ENCODE results near the gene CP. TPM values are rescaled to one million over a fixed set of nuclear protein-coding genes. Genes with fewer than 3 reads are reported as not detected.

CP gene
- total and polyA plus RNA-seq, 2 of the 13 experiments (the other 11 are each of a cell fraction or from before 2014, with no cell fraction given): 42.6 to 789 TPM

DNA sequence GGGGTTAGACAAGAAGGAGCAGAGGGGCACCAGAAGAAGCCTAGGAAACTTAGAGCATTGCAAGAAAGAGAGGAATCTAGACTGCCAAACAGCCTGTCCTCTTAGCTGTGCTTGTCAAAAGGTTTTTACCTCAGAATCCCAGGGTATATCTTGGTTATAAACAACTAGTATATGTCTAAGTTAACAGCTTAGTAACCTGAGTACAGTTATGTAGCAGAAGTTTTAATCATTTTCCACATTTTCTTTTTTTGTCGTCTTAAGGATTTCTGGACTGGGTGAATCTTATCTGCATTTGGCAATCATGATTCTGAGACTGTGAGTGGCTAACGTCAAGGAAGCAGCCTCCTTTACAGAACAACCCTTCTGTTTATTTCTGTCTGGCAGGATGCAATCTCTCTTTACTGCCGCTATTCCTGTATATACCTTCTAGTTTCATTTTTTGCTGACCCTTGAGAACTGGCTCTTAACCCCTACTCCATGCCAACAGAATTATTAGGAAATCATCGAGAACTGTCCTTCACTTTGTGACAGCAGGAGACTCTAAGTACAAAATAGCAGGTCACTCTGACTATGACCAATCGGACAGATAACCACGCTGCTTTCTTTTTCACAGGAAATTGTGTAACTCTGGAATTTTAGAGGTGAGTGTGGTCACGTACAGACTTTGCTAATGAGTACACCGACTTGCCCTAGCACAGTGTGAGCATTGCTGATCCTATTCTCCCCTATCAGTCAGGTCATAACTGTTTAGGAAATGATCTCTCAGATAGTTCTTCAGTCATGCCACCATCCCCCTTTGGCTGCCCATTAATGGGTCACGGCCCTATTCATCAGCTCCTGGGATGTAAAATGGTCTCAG is 3.3 kb upstream of the CP start (continued):
- TF ChIP-seq PRDM15 (CRISPR knock-in tag; IDR thresholded peaks at IDR 0.05) (no peak), ZBTB3 (CRISPR knock-in tag; IDR thresholded peaks at IDR 0.05; ENCODE audit: borderline replicate concordance, low read depth) (no peak), MXI1 (IDR thresholded peaks at IDR 0.05; ENCODE audit: borderline replicate concordance, low read depth, low read length) (no peak; the same call in 2 of the 3 replicates), THRA (CRISPR knock-in tag; IDR thresholded peaks at IDR 0.05; ENCODE audit: borderline replicate concordance) (peak; percentile 82; the same call in 1 of the 2 replicates), GATAD2A (CRISPR knock-in tag; IDR thresholded peaks at IDR 0.05) (peak; percentile 95), ZNF274 (CRISPR knock-in tag; IDR thresholded peaks at IDR 0.05) (no peak; the same call in 1 of the 2 replicates), DRAP1 (CRISPR knock-in tag; IDR thresholded peaks at IDR 0.05) (peak; percentile 96), ZBTB43 (CRISPR knock-in tag; conservative IDR thresholded peaks at IDR 0.05) (peak; percentile 96), ZNF776 (CRISPR knock-in tag; IDR thresholded peaks at IDR 0.05) (no peak), TGIF2 (CRISPR knock-in tag; IDR thresholded peaks at IDR 0.05) (peak; percentile 81), HNRNPL (IDR thresholded peaks at IDR 0.05; ENCODE audit: low read depth, low read length) (0 out of 2 replicates have a peak, but pooled peaks have one; percentile 54), FOXA1 (IDR thresholded peaks at IDR 0.05) (no peak), FOXA1 (CRISPR knock-in tag; IDR thresholded peaks at IDR 0.05) (0 out of 2 replicates have a peak, but pooled peaks have one; percentile 5), PHF5A (CRISPR knock-in tag; IDR thresholded peaks at IDR 0.05; ENCODE audit: low read depth, unreplicated experiment) (peak; percentile 69)
- TF ChIP-seq, protein P1, sequence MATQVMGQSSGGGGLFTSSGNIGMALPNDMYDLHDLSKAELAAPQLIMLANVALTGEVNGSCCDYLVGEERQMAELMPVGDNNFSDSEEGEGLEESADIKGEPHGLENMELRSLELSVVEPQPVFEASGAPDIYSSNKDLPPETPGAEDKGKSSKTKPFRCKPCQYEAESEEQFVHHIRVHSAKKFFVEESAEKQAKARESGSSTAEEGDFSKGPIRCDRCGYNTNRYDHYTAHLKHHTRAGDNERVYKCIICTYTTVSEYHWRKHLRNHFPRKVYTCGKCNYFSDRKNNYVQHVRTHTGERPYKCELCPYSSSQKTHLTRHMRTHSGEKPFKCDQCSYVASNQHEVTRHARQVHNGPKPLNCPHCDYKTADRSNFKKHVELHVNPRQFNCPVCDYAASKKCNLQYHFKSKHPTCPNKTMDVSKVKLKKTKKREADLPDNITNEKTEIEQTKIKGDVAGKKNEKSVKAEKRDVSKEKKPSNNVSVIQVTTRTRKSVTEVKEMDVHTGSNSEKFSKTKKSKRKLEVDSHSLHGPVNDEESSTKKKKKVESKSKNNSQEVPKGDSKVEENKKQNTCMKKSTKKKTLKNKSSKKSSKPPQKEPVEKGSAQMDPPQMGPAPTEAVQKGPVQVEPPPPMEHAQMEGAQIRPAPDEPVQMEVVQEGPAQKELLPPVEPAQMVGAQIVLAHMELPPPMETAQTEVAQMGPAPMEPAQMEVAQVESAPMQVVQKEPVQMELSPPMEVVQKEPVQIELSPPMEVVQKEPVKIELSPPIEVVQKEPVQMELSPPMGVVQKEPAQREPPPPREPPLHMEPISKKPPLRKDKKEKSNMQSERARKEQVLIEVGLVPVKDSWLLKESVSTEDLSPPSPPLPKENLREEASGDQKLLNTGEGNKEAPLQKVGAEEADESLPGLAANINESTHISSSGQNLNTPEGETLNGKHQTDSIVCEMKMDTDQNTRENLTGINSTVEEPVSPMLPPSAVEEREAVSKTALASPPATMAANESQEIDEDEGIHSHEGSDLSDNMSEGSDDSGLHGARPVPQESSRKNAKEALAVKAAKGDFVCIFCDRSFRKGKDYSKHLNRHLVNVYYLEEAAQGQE (IDR thresholded peaks at IDR 0.05; ENCODE audit: borderline replicate concordance in 1 of 2, low read depth in 1 of 2, low read length in 2 of 2): peak in 1 of 2 experiments; percentile 53; a peak in 1 of 4 replicates
- TF ChIP-seq, protein P2, sequence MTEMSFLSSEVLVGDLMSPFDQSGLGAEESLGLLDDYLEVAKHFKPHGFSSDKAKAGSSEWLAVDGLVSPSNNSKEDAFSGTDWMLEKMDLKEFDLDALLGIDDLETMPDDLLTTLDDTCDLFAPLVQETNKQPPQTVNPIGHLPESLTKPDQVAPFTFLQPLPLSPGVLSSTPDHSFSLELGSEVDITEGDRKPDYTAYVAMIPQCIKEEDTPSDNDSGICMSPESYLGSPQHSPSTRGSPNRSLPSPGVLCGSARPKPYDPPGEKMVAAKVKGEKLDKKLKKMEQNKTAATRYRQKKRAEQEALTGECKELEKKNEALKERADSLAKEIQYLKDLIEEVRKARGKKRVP (CRISPR knock-in tag; IDR thresholded peaks at IDR 0.05): peak in 1 of 2 experiments; percentile 75; a peak in 2 of 4 replicates

Measured in HepG2 (cell line).